GM12892 (cell line): ENCODE results near the gene ATP6V0E1.

Experiments used
- POLR2A ChIP-seq: IDR thresholded peaks from 2 replicates; pipeline ENCODE4 v1.6.1; 2011; ENCODE audit warnings: low read depth, low read length, control low read depth
- POLR2AphosphoS5 ChIP-seq: IDR thresholded peaks from 2 replicates; pipeline ENCODE4 v1.6.1; 2011; ENCODE audit warnings: low read depth, low read length, control low read depth

DNA sequence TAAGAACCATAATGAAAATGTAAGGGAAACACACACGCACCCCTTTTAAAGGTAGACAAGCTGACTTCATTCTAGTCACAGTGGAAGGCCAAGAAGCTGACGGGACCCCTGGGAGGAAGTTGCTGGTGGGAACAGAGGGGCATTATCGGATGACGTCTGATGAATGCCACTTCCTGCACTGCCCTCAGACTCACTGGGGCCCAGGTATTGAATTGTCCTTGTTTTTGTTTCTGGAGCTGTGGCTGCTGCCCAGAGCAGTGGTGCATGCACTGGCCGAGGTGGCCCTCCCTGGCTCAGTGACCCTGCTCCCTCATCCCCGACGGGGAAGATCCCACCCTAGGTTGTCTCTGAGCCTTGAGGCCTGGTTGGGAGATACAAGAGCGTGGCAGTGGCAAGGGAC, 39.7 kb upstream of the ATP6V0E1 start:
- TF ChIP-seq POLR2AphosphoS5, result no peak
- TF ChIP-seq POLR2A, result no peak
